SK-N-SH (cell line): Measurements from ENCODE around the gene MCM3AP. TPM values are rescaled to one million over a fixed set of nuclear protein-coding genes. Genes with fewer than 3 reads are reported as not detected.
A peak's percentile ranks its signal among the peaks of the same experiment; 100 is the strongest.

Experiments used
- CTCF ChIA-PET: fragments of 300-600, 350-600 bp; formaldehyde crosslinking; extraction: SDS; loops from one replicate; lab custom pipeline; 2021; lab: Yijun Ruan, JAX
- POLR2A ChIA-PET: fragments of 350-600 bp; sonication (Branson Sonifier 250); formaldehyde crosslinking; extraction: SDS; loops from one replicate; lab custom pipeline; 2020; ENCODE audit warnings: antibody characterized with exemption, inconsistent platforms; lab: Yijun Ruan, JAX
- DNase-seq: peaks from one replicate; pipeline ENCODE4 v3.0.0; 2012
- H2AFZ ChIP-seq: fragments of 200-600 bp; sonication (generic); 2 replicates; pipeline ENCODE4 v1.8.1; 2016; ENCODE audit warnings: antibody characterized with exemption, mild to moderate bottlenecking, low read depth
- H3F3A ChIP-seq: fragments of 200-600 bp; sonication (generic); replicated peaks from 2 replicates; pipeline ENCODE3; 2016; ENCODE audit warnings: antibody characterized with exemption, mild to moderate bottlenecking; ENCODE audit not compliant: insufficient read depth
- H3K27ac ChIP-seq, 2 experiments: fragments of 200-500 bp in 1 of 2; fragments of 200-600 bp in 1 of 2; sonication (Bioruptor generic) in 1 of 2; sonication (generic), shearing (Covaris generic) in 1 of 2; 2 replicates each; pipeline versions ENCODE4 v1.5.1 to v1.6.1; 2014 to 2016; ENCODE audit warnings: low read depth in 2 of 2, inconsistent platforms in 1 of 2, low read length in 1 of 2, mild to moderate bottlenecking in 1 of 2, mixed read lengths in 1 of 2
- H3K27me3 ChIP-seq: fragments of 200-600 bp; sonication (generic), shearing (Covaris generic); 2 replicates; pipeline ENCODE4 v1.6.1; 2016; ENCODE audit warnings: mixed run types; ENCODE audit not compliant: insufficient read depth
- H3K36me3 ChIP-seq, 2 experiments: fragments of 200-500 bp in 1 of 2; fragments of 200-600 bp in 1 of 2; sonication (Bioruptor generic) in 1 of 2; sonication (generic) in 1 of 2; replicated peaks in 1 of 2; 2 replicates each; pipeline versions ENCODE3 to v1.5.1; 2014 to 2016; ENCODE audit warnings: low read length in 1 of 2, mild to moderate bottlenecking in 1 of 2; ENCODE audit not compliant: insufficient read depth in 2 of 2, control insufficient read depth in 1 of 2
- H3K4me1 ChIP-seq, 2 experiments: fragments of 200-500 bp in 1 of 2; fragments of 200-600 bp in 1 of 2; sonication (Bioruptor generic) in 1 of 2; sonication (generic), shearing (Covaris generic) in 1 of 2; 2 replicates each; pipeline versions ENCODE4 v1.5.1 to v1.6.1; 2014 to 2016; ENCODE audit warnings: low read depth in 1 of 2, low read length in 1 of 2, mixed run types in 1 of 2; ENCODE audit not compliant: insufficient read depth in 2 of 2, control insufficient read depth in 1 of 2
- H3K4me2 ChIP-seq: fragments of 200-600 bp; sonication (generic), shearing (Covaris generic); 2 replicates; pipeline ENCODE4 v1.6.1; 2017; ENCODE audit warnings: mixed run types
- H3K4me3 ChIP-seq, 2 experiments: fragments of 200-500 bp in 1 of 2; fragments of 200-600 bp in 1 of 2; sonication (Bioruptor generic) in 1 of 2; sonication (generic), shearing (Covaris generic) in 1 of 2; 2 replicates each; pipeline versions ENCODE4 v1.5.1 to v1.8.1; 2014 to 2016; ENCODE audit warnings: low read depth in 2 of 2, inconsistent platforms in 1 of 2, low read length in 1 of 2, mild to moderate bottlenecking in 1 of 2, mixed read lengths in 1 of 2, moderate library complexity in 1 of 2
- H3K79me2 ChIP-seq: fragments of 200-600 bp; sonication (generic); 2 replicates; pipeline ENCODE4 v1.8.1; 2017; ENCODE audit warnings: mild to moderate bottlenecking; ENCODE audit not compliant: insufficient read depth
- H3K9ac ChIP-seq: fragments of 200-600 bp; sonication (generic); 2 replicates; pipeline ENCODE4 v1.6.1; 2017; ENCODE audit warnings: mixed run types
- H3K9me2 ChIP-seq: fragments of 200-600 bp; sonication (generic); 2 replicates; pipeline ENCODE4 v1.6.1; 2017; ENCODE audit warnings: mixed run types
- H3K9me3 ChIP-seq: fragments of 200-600 bp; sonication (generic); 2 replicates; pipeline ENCODE4 v1.6.1; 2017; ENCODE audit warnings: mixed run types, mild to moderate bottlenecking, moderate library complexity
- H4K20me1 ChIP-seq: fragments of 200-600 bp; sonication (generic); 2 replicates; pipeline ENCODE4 v1.6.1; 2017; ENCODE audit warnings: mild to moderate bottlenecking, mixed run types; ENCODE audit not compliant: insufficient read depth
- CHD2 ChIP-seq: fragments of 150-350 bp; IDR thresholded peaks from 2 replicates; pipeline ENCODE4 v1.6.1; 2018; ENCODE audit warnings: low read length; ENCODE audit not compliant: partially characterized antibody
- EP300 ChIP-seq, 2 experiments: IDR thresholded peaks; 2 replicates each; pipeline versions ENCODE4 v1.4.0 to v1.6.1; 2012; ENCODE audit warnings: borderline replicate concordance in 1 of 2, low read depth in 1 of 2, low read length in 1 of 2
- FOSL2 ChIP-seq: IDR thresholded peaks from 2 replicates; pipeline ENCODE4 v1.4.0; 2012; ENCODE audit warnings: low read depth, mild to moderate bottlenecking, moderate library complexity, borderline replicate concordance
- GATA2 ChIP-seq: sonication (generic); formaldehyde crosslinking; IDR thresholded peaks from 2 replicates; pipeline ENCODE4 v1.5.0; 2020; ENCODE audit warnings: mild to moderate bottlenecking, missing genetic modification reagents
- MEF2A ChIP-seq: IDR thresholded peaks from 2 replicates; pipeline ENCODE4 v1.4.0; 2012; ENCODE audit warnings: low read depth, borderline replicate concordance
- MXI1 ChIP-seq: IDR thresholded peaks from 2 replicates; pipeline ENCODE4 v1.6.1; 2012; ENCODE audit warnings: mild to moderate bottlenecking, low read depth, low read length, improper control_type of control experiment
- NFIC ChIP-seq: IDR thresholded peaks from 2 replicates; pipeline ENCODE4 v1.4.0; 2012; ENCODE audit warnings: borderline replicate concordance
- PBX3 ChIP-seq: IDR thresholded peaks from 2 replicates; pipeline ENCODE4; 2012
- POLR2AphosphoS5 ChIP-seq: IDR thresholded peaks from 2 replicates; pipeline ENCODE4 v1.6.1; 2012; ENCODE audit warnings: low read depth, low read length
- RAD21 ChIP-seq: IDR thresholded peaks from 2 replicates; pipeline ENCODE4 v1.6.1; 2012; ENCODE audit warnings: mild to moderate bottlenecking, low read length
- RCOR1 ChIP-seq: fragments of 150-350 bp; IDR thresholded peaks from 2 replicates; pipeline ENCODE4 v1.6.1; 2017; ENCODE audit warnings: antibody characterized with exemption, low read length
- RFX5 ChIP-seq: IDR thresholded peaks from 2 replicates; pipeline ENCODE4 v1.6.1; 2012; ENCODE audit warnings: mild to moderate bottlenecking, improper control_type of control experiment, low read length
- RXRA ChIP-seq: IDR thresholded peaks from 2 replicates; pipeline ENCODE4 v1.4.0; 2012; ENCODE audit warnings: low read depth, mild to moderate bottlenecking, borderline replicate concordance
- TAF1 ChIP-seq: IDR thresholded peaks from 2 replicates; pipeline ENCODE4 v1.6.1; 2012; ENCODE audit warnings: low read depth, mild to moderate bottlenecking, low read length, moderate library complexity, borderline replicate concordance
- WGBS: methylation state at CpG from one replicate; pipeline ENCODE4 v1.1.6; 2017; ENCODE audit warnings: low lambda C conversion rate; 5-methylcytosine and 5-hydroxymethylcytosine counted together
- polyA plus RNA-seq, 3 experiments: library from polyadenylated mRNA; depleted of rRNA; stranded (reverse); fragments of >200 nt; gene quantifications; 2 replicates each; pipeline ENCODE4 v1.2.3, GENCODE V29; 2012
- TF ChIP-seq, protein P1 (sequence below): fragments of 200-600 bp; sonication (generic); IDR thresholded peaks from 2 replicates; pipeline ENCODE4 v1.6.1; 2017; ENCODE audit warnings: antibody characterized with exemption, mild to moderate bottlenecking, moderate library complexity
- TF ChIP-seq, protein P2 (sequence below): IDR thresholded peaks from 2 replicates; pipeline ENCODE4 v1.4.0; 2012; ENCODE audit warnings: low read depth, borderline replicate concordance

MCM3AP gene
- polyA plus RNA-seq, 1 of the 3 experiments (the other 2 are of a cell fraction), result 42.9 TPM

DNA sequence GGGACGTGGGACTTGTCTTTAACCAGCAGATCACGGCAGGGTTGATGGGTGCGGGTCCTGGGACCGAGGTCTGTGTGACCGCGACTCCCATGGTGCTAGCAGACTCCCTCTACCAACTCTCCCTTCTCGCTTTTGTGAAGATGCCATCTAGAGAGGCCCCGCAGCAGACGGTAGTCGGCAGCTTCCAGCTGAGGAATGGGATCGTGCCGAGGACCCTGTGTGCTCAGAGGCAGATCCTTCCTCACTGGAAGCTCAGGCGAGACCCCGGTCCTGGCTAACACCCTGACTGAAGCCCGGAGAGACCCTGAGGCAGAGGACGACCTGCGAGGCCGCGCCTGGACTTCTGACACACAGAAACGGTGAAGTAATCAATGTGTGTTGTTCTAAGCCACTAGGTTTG, 88.7 kb downstream of the MCM3AP start:
- H3K4me2 ChIP-seq, result no peak overlapping the region
- H3K79me2 ChIP-seq, result no peaks in the 10 kb centered on the region
- peak; percentile 5 for DNase-seq
- no peak overlapping the region for H3K27ac ChIP-seq
- no peaks in the 10 kb centered on the region for H3K9me2 ChIP-seq
- peaks cover 31 to 51% of the 10 kb centered on the region in 2 experiments for H3K36me3 ChIP-seq
- no peak overlapping the region for H3K9ac ChIP-seq
- no peak overlapping the region for H2AFZ ChIP-seq
- no peaks in the 10 kb centered on the region for H3K27me3 ChIP-seq
- H3K9me3 ChIP-seq, result no peaks in the 10 kb centered on the region
- no peaks in the 10 kb centered on the region for H4K20me1 ChIP-seq
- ChIA-PET POLR2A (no interaction called here), CTCF (interaction anchor here (1.3 kb wide), 1 partner anchor 11 kb away, joined by 3 read pairs; no protein-coding TSS in a partner anchor)
- H3K4me3 ChIP-seq, result no peak overlapping the region
- H3K4me1 ChIP-seq, result peaks cover 0 to 23% of the 10 kb centered on the region in 2 experiments; a peak in 1 of 4 replicates
- H3F3A ChIP-seq, result peaks cover 3% of the 10 kb centered on the region
- TF ChIP-seq TAF1 (no peak), RXRA (no peak), POLR2AphosphoS5 (no peak), FOSL2 (no peak), MXI1 (no peak), MEF2A (no peak), NFIC (no peak)
- TF ChIP-seq, protein P1, sequence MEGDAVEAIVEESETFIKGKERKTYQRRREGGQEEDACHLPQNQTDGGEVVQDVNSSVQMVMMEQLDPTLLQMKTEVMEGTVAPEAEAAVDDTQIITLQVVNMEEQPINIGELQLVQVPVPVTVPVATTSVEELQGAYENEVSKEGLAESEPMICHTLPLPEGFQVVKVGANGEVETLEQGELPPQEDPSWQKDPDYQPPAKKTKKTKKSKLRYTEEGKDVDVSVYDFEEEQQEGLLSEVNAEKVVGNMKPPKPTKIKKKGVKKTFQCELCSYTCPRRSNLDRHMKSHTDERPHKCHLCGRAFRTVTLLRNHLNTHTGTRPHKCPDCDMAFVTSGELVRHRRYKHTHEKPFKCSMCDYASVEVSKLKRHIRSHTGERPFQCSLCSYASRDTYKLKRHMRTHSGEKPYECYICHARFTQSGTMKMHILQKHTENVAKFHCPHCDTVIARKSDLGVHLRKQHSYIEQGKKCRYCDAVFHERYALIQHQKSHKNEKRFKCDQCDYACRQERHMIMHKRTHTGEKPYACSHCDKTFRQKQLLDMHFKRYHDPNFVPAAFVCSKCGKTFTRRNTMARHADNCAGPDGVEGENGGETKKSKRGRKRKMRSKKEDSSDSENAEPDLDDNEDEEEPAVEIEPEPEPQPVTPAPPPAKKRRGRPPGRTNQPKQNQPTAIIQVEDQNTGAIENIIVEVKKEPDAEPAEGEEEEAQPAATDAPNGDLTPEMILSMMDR, result no peak
- WGBS, result 86% methylated on average over 17 of the region's 20 CpGs

GRCh38 chr21:46195595-46196195, 89.7 kb downstream of the MCM3AP start:
- Histone ChIP-seq H3K9me2 (no peaks in the 10 kb centered on the region), H2AFZ (no peak overlapping the region), H3K9ac (no peak overlapping the region), H3K27ac (no peak overlapping the region; a peak in 1 of 4 replicates), H3K4me1 (peaks cover 4 to 26% of the 10 kb centered on the region in 2 experiments; a peak in 2 of 4 replicates), H3K4me3 (no peak overlapping the region), H3F3A (peaks cover 3% of the 10 kb centered on the region), H3K27me3 (no peaks in the 10 kb centered on the region), H3K36me3 (peaks cover 30 to 52% of the 10 kb centered on the region in 2 experiments), H3K4me2 (no peak overlapping the region), H3K79me2 (no peaks in the 10 kb centered on the region), H4K20me1 (no peaks in the 10 kb centered on the region), H3K9me3 (no peaks in the 10 kb centered on the region)
- DNase-seq, result peak; percentile 28
- POLR2A ChIA-PET, result interaction anchor here (1.6 kb wide), 1 partner anchor 222 kb away, joined by 4 read pairs; no protein-coding TSS in a partner anchor
- CTCF ChIA-PET, result interaction anchor here (0.6 to 1.9 kb wide), 6 partner anchors 10 to 367 kb away, joined by 3 to 6 read pairs (median 3); no protein-coding TSS in a partner anchor
- 82% methylated on average over 12 of the region's 20 CpGs for WGBS
- TF ChIP-seq FOSL2, result no peak
- TF ChIP-seq PBX3, result no peak
- no peak for TF ChIP-seq RAD21
- TF ChIP-seq, protein P2, sequence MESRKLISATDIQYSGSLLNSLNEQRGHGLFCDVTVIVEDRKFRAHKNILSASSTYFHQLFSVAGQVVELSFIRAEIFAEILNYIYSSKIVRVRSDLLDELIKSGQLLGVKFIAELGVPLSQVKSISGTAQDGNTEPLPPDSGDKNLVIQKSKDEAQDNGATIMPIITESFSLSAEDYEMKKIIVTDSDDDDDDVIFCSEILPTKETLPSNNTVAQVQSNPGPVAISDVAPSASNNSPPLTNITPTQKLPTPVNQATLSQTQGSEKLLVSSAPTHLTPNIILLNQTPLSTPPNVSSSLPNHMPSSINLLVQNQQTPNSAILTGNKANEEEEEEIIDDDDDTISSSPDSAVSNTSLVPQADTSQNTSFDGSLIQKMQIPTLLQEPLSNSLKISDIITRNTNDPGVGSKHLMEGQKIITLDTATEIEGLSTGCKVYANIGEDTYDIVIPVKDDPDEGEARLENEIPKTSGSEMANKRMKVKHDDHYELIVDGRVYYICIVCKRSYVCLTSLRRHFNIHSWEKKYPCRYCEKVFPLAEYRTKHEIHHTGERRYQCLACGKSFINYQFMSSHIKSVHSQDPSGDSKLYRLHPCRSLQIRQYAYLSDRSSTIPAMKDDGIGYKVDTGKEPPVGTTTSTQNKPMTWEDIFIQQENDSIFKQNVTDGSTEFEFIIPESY, result no peak
- TF ChIP-seq GATA2, result no peak
- TF ChIP-seq CHD2, result no peak
- no peak for TF ChIP-seq RXRA
- no peak for TF ChIP-seq RCOR1
- TF ChIP-seq EP300 (IDR thresholded peaks at IDR 0.05; ENCODE audit: borderline replicate concordance in 1 of 2, low read depth in 1 of 2, low read length in 1 of 2), result no peak
- no peak for TF ChIP-seq RFX5
